ENCODE measurements around the gene BIK. TPM values are rescaled to one million over a fixed set of nuclear protein-coding genes. Genes with fewer than 3 reads are reported as not detected.
"Not testable (repeated sequence)": the region's sequence is repeated elsewhere in the genome, so short reads cannot be mapped to it uniquely, and the experiment has no call there.

Gene BIK
- total RNA-seq, 1 donor from 2014 or later = not detected

- DNase-seq (ENCODE audit: low read depth) = no peak
Observed at GRCh38 chr22:43134553-43134952, 24.0 kb downstream of the BIK start.

- no peak for DNase-seq (ENCODE audit: low read depth)
Observed at GRCh38 chr22:43135565-43135964, 25.0 kb downstream of the BIK start.

GRCh38 chr22:43136255-43136654 lies 25.7 kb downstream of the BIK start:
- DNase-seq (ENCODE audit: low read depth) = peak; percentile 20

GRCh38 chr22:43136801-43137200 lies 26.3 kb downstream of the BIK start:
- DNase-seq (ENCODE audit: low read depth) = no peak

- peak; percentile 83 for DNase-seq (ENCODE audit: low read depth)
Observed at GRCh38 chr22:43142880-43143562, 32.5 kb downstream of the BIK start, which contains the start of gene MCAT. TSS of gene MCAT (minus strand) at chr22:43143398. CDS start at chr22:43143348, 50 bp downstream.

- DNase-seq (ENCODE audit: low read depth) = no peak
Observed at GRCh38 chr22:43144949-43145348, 34.4 kb downstream of the BIK start.

- not testable (repeated sequence) for DNase-seq (ENCODE audit: low read depth)
Observed at GRCh38 chr22:43145371-43145770, 34.8 kb downstream of the BIK start.

GRCh38 chr22:43146332-43146731 lies 35.8 kb downstream of the BIK start:
- not testable (repeated sequence) for DNase-seq (ENCODE audit: low read depth)

GRCh38 chr22:43147821-43148220 lies 37.3 kb downstream of the BIK start:
- no peak for DNase-seq (ENCODE audit: low read depth)

- DNase-seq (ENCODE audit: low read depth) = peak; percentile 39
Observed at GRCh38 chr22:43148581-43148980, 38.0 kb downstream of the BIK start.

GRCh38 chr22:43150731-43151206 lies 40.2 kb downstream of the BIK start:
- no peak for DNase-seq (ENCODE audit: low read depth)

- peak; percentile 72 for DNase-seq (ENCODE audit: low read depth)
Observed at GRCh38 chr22:43151251-43152002, 40.9 kb downstream of the BIK start, which contains the start of gene TSPO. TSS of gene TSPO (plus strand) at chr22:43151559. CDS start at chr22:43159239, 7,680 bp downstream.

- DNase-seq (ENCODE audit: low read depth) = no peak
Observed at GRCh38 chr22:43152003-43152356, 41.4 kb downstream of the BIK start.

- DNase-seq (ENCODE audit: low read depth) = peak; percentile 74
Observed at GRCh38 chr22:43152357-43153071, 42.0 kb downstream of the BIK start.

- no peak for DNase-seq (ENCODE audit: low read depth)
Observed at GRCh38 chr22:43153899-43154298, 43.3 kb downstream of the BIK start.

GRCh38 chr22:43154887-43155536 lies 44.5 kb downstream of the BIK start:
- DNase-seq (ENCODE audit: low read depth) = peak; percentile 29

GRCh38 chr22:43155789-43156188 lies 45.2 kb downstream of the BIK start:
- DNase-seq (ENCODE audit: low read depth) = peak; percentile 72

GRCh38 chr22:43156413-43156812 lies 45.9 kb downstream of the BIK start:
- DNase-seq (ENCODE audit: low read depth) = no peak

GRCh38 chr22:43157874-43158546 lies 47.5 kb downstream of the BIK start:
- no peak for DNase-seq (ENCODE audit: low read depth)

- DNase-seq (ENCODE audit: low read depth) = no peak
Observed at GRCh38 chr22:43158778-43159483, 48.4 kb downstream of the BIK start.
